Measurements from ENCODE around the gene BEND4. TPM values are rescaled to one million over a fixed set of nuclear protein-coding genes. Genes with fewer than 3 reads are reported as not detected.

Gene BEND4
- 5.4 TPM for polyA plus RNA-seq (2013, experiment 1 of 2)
- 5.5 TPM for polyA plus RNA-seq (2013, experiment 2 of 2)

DNA sequence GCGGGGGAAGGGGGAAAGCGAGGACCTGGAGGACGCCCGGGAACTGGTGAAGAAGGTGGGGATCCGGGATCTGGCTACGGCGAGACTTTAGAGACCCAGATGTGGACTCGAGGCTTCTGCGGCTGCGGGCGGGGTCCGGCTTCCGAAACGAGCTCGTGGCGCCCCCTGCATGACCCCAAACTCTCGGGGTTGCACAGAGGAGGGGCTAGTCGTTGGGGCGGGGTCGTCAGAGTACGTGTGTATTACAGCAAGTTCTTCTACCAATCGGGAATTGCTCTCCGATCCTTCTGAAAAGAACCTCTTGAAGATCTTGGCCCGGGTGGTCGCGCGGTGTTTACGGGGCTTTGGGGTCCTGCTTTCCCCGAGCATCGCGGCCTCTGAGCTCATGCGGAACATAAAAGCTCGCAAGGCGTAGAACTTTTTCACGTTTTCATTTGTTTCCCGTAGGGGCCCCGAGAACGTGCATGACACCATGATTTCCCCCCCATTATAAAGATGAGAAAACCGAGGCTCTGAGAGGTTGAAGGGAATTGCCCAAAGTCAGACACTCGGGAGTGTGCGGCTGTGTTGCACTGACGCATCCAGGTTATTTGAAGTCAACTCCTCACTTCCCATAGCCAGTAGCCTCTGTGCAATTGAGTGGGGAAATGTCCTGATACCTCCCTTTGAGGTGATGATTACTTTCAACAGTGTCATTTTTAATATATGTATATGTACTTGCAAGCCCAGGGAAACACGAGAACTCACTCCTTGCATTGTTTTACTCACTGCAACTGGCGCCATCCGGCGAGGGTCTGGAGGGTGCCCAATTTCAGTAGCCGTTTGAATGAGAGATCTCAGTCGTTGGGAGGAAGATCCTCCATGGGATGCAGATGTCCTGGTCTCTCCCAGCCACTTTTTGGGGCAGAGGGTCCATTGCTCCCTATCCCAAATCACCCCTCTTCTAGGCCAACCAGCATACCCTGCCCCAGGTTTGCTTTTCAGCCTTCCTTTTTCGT is at the start of gene BEND4:
BEND4 (minus strand) TSS at position 149 of the 998 bp plus-strand sequence. CDS start 512 bp downstream, outside the sequence.
- H3K4ac ChIP-seq (ENCODE audit: low read depth, low read length), result peak within 1 kb of the TSS; percentile 81
- no peak within 1 kb of the TSS for H2BK15ac ChIP-seq (replicated peaks; ENCODE audit: low read depth)
- H3K4me2 ChIP-seq (ENCODE audit: low read length), result peak within 1 kb of the TSS; percentile 97
- H3K9ac ChIP-seq (ENCODE audit: low read length), result peak within 1 kb of the TSS; percentile 64
- no peak within 1 kb of the TSS for H3K27ac ChIP-seq (ENCODE audit: low read depth, low read length)
- H4K5ac ChIP-seq (ENCODE audit: low read length), result no peak within 1 kb of the TSS
- H3K56ac ChIP-seq (ENCODE audit: low read length), result peak within 1 kb of the TSS; percentile 86
- H3K79me1 ChIP-seq (ENCODE audit: low read length), result no peaks in the 10 kb centered on the region
- H3K18ac ChIP-seq (ENCODE audit: low read length), result peak within 1 kb of the TSS; percentile 85
- H4K8ac ChIP-seq (ENCODE audit: low read depth, low read length), result no peak within 1 kb of the TSS
- no CpG with 5 or more reads among the region's 49 CpGs for WGBS (ENCODE audit: extremely low coverage, insufficient coverage, low lambda C conversion rate)
- H2AK5ac ChIP-seq (ENCODE audit: low read length), result no peak within 1 kb of the TSS
- no peak within 1 kb of the TSS for H2BK120ac ChIP-seq (ENCODE audit: low read depth, low read length)
- peaks cover 3% of the 10 kb centered on the region for H3K27me3 ChIP-seq (ENCODE audit: insufficient read depth, low read length, poor library complexity)
- no peak within 1 kb of the TSS for H3K23ac ChIP-seq (ENCODE audit: low read length)
- no peak within 1 kb of the TSS for H2BK5ac ChIP-seq (ENCODE audit: low read length)
- H3K4me3 ChIP-seq (ENCODE audit: low read length), result peak within 1 kb of the TSS; percentile 60
- H3K79me2 ChIP-seq (ENCODE audit: control insufficient read depth, insufficient read depth, low read length), result peaks cover 8% of the 10 kb centered on the region
- DNase-seq, result peak; percentile 28
- H3K36me3 ChIP-seq (ENCODE audit: control insufficient read depth, insufficient read depth, low read length), result no peaks in the 10 kb centered on the region
- H3K4me1 ChIP-seq (ENCODE audit: control insufficient read depth, low read depth, low read length), result no peaks in the 10 kb centered on the region

DNA sequence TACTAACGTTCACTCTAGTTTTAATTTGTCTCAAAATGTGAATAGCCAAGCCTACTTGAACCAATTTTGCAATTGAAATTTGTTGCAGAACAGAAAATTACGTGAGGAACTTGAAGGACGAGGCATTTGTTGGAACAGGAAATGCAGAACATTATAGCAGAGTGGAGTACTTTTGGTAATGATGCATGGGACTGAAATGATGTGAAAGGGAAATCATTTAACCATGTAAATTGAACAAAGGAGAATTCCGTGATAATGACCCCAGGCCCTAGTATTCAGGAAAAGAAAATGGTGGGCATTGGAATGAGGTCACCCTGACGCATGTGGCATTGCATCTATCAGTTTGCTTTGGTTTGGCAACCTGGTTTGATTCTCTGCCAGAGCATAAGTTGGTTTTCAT is 44.9 kb upstream of the BEND4 start:
- Histone ChIP-seq H3K27me3 (ENCODE audit: insufficient read depth, low read length, poor library complexity) (no peaks in the 10 kb centered on the region), H3K9ac (ENCODE audit: low read length) (no peak overlapping the region), H3K23ac (ENCODE audit: low read length) (no peak overlapping the region), H4K8ac (ENCODE audit: low read depth, low read length) (no peak overlapping the region), H3K79me1 (ENCODE audit: low read length) (no peaks in the 10 kb centered on the region), H3K4me3 (ENCODE audit: low read length) (no peak overlapping the region), H3K18ac (ENCODE audit: low read length) (no peak overlapping the region), H3K4ac (ENCODE audit: low read depth, low read length) (no peak overlapping the region), H4K5ac (ENCODE audit: low read length) (no peak overlapping the region), H3K4me1 (ENCODE audit: control insufficient read depth, low read depth, low read length) (peaks cover 1% of the 10 kb centered on the region), H3K56ac (ENCODE audit: low read length) (no peak overlapping the region), H2BK15ac (replicated peaks; ENCODE audit: low read depth) (no peak overlapping the region), H2AK5ac (ENCODE audit: low read length) (no peak overlapping the region), H3K36me3 (ENCODE audit: control insufficient read depth, insufficient read depth, low read length) (no peaks in the 10 kb centered on the region), H3K79me2 (ENCODE audit: control insufficient read depth, insufficient read depth, low read length) (no peaks in the 10 kb centered on the region), H2BK120ac (ENCODE audit: low read depth, low read length) (no peak overlapping the region), H2BK5ac (ENCODE audit: low read length) (no peak overlapping the region), H3K27ac (ENCODE audit: low read depth, low read length) (no peak overlapping the region), H3K4me2 (ENCODE audit: low read length) (no peak overlapping the region)
- no peak for DNase-seq
- no CpG with 5 or more reads among the region's 5 CpGs for whole genome bisulfite sequencing (ENCODE audit: extremely low coverage, insufficient coverage, low lambda C conversion rate)

DNA sequence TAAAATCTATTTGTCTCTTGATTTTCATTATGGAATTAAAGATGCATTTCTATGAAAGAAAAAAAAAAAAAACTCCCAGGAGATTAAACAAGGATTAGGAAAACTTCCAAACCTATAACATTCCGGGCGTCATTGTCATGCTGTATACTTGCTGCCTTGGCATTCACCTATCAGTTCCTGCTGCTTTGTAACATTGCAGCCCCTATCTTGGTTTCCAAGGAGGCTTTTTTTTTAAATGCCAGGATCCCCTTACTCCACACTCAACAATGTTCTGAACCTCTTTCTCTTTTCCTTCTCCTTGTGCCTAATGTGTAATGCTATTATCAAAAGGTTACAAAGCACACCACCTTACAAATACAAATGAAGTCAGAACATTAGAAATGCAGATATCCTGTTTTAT is 20.5 kb upstream of the BEND4 start:
- H2AK5ac ChIP-seq (ENCODE audit: low read length), result no peak overlapping the region
- H4K5ac ChIP-seq (ENCODE audit: low read length), result no peak overlapping the region
- H2BK120ac ChIP-seq (ENCODE audit: low read depth, low read length), result no peak overlapping the region
- H3K36me3 ChIP-seq (ENCODE audit: control insufficient read depth, insufficient read depth, low read length), result no peaks in the 10 kb centered on the region
- H2BK5ac ChIP-seq (ENCODE audit: low read length), result no peak overlapping the region
- H3K56ac ChIP-seq (ENCODE audit: low read length), result no peak overlapping the region
- H3K4me2 ChIP-seq (ENCODE audit: low read length), result no peak overlapping the region
- H2BK15ac ChIP-seq (replicated peaks; ENCODE audit: low read depth), result no peak overlapping the region
- no peak overlapping the region for H3K18ac ChIP-seq (ENCODE audit: low read length)
- whole genome bisulfite sequencing (ENCODE audit: extremely low coverage, insufficient coverage, low lambda C conversion rate), result no CpG with 5 or more reads among the region's 2 CpGs
- H3K27me3 ChIP-seq (ENCODE audit: insufficient read depth, low read length, poor library complexity), result no peaks in the 10 kb centered on the region
- H4K8ac ChIP-seq (ENCODE audit: low read depth, low read length), result no peak overlapping the region
- H3K79me1 ChIP-seq (ENCODE audit: low read length), result no peaks in the 10 kb centered on the region
- H3K4me1 ChIP-seq (ENCODE audit: control insufficient read depth, low read depth, low read length), result no peaks in the 10 kb centered on the region
- no peak overlapping the region for H3K4ac ChIP-seq (ENCODE audit: low read depth, low read length)
- no peak overlapping the region for H3K4me3 ChIP-seq (ENCODE audit: low read length)
- no peak overlapping the region for H3K27ac ChIP-seq (ENCODE audit: low read depth, low read length)
- H3K79me2 ChIP-seq (ENCODE audit: control insufficient read depth, insufficient read depth, low read length), result no peaks in the 10 kb centered on the region
- H3K9ac ChIP-seq (ENCODE audit: low read length), result no peak overlapping the region
- H3K23ac ChIP-seq (ENCODE audit: low read length), result no peak overlapping the region
- no peak for DNase-seq

DNA sequence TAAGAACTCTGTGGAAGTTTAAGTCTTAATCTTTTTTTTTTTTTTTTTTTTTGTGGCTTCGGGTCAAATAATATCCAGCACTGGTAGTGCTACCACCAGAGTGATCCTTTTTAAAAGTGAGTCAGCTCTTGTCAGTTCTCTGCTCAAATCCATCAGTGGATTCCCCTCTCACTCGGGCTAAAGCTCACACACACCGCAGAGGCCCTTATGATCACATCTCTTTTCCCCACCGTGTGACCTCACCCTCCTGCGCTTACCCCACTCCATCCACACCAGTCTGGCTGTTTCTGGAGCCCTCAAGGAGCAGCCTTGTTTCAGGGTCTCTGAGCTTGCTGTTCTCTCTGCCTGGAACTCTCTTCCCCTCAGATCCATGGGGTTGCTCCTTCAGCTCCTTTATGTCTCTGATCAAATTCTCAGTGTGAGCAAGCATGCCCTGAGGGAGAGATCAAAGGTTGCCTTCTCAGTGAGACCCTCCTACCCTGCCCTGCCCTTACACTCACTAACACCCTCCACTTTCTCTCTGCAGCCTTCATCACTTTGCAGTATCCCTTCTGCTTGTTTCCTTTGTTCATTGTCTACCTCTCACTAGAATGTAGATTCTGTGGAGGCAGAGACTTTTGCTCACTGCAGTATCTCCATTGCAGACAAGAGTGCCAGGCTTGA is 19.8 kb upstream of the BEND4 start:
- no peak overlapping the region for H3K4ac ChIP-seq (ENCODE audit: low read depth, low read length)
- H2AK5ac ChIP-seq (ENCODE audit: low read length), result no peak overlapping the region
- H3K4me1 ChIP-seq (ENCODE audit: control insufficient read depth, low read depth, low read length), result peaks cover 2% of the 10 kb centered on the region
- H3K79me1 ChIP-seq (ENCODE audit: low read length), result no peaks in the 10 kb centered on the region
- no peak overlapping the region for H3K27ac ChIP-seq (ENCODE audit: low read depth, low read length)
- H3K79me2 ChIP-seq (ENCODE audit: control insufficient read depth, insufficient read depth, low read length), result no peaks in the 10 kb centered on the region
- no peak overlapping the region for H3K9ac ChIP-seq (ENCODE audit: low read length)
- H3K23ac ChIP-seq (ENCODE audit: low read length), result no peak overlapping the region
- H4K5ac ChIP-seq (ENCODE audit: low read length), result no peak overlapping the region
- no peak overlapping the region for H3K4me2 ChIP-seq (ENCODE audit: low read length)
- no peak overlapping the region for H3K4me3 ChIP-seq (ENCODE audit: low read length)
- DNase-seq, result no peak
- no peaks in the 10 kb centered on the region for H3K36me3 ChIP-seq (ENCODE audit: control insufficient read depth, insufficient read depth, low read length)
- H3K56ac ChIP-seq (ENCODE audit: low read length), result no peak overlapping the region
- WGBS (ENCODE audit: extremely low coverage, insufficient coverage, low lambda C conversion rate), result no CpG with 5 or more reads among the region's 5 CpGs
- no peak overlapping the region for H2BK5ac ChIP-seq (ENCODE audit: low read length)
- no peak overlapping the region for H3K18ac ChIP-seq (ENCODE audit: low read length)
- H2BK120ac ChIP-seq (ENCODE audit: low read depth, low read length), result no peak overlapping the region
- H3K27me3 ChIP-seq (ENCODE audit: insufficient read depth, low read length, poor library complexity), result no peaks in the 10 kb centered on the region
- no peak overlapping the region for H2BK15ac ChIP-seq (replicated peaks; ENCODE audit: low read depth)
- no peak overlapping the region for H4K8ac ChIP-seq (ENCODE audit: low read depth, low read length)

DNA sequence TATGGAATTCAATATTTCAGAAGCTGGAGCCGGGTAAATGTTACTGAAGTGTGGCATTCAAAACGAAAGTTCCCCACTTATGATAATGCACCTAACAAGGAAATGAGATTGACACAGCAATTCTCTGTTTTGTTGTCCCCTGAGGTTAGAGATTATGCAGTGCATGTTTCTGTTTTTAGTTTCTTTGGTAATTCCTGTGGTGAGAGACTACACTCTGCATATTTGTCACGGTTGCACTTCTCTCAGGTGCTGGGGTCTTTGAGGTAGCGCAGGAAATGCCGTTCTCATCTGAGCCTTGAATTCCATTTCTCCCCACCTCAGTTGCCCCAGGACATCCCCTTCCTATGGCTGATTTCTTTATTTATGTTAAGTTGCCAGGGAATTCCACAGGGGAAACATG is 15.3 kb upstream of the BEND4 start:
- H3K4ac ChIP-seq (ENCODE audit: low read depth, low read length), result no peak overlapping the region
- no peaks in the 10 kb centered on the region for H3K79me2 ChIP-seq (ENCODE audit: control insufficient read depth, insufficient read depth, low read length)
- H3K23ac ChIP-seq (ENCODE audit: low read length), result no peak overlapping the region
- no peak overlapping the region for H3K9ac ChIP-seq (ENCODE audit: low read length)
- no peak overlapping the region for H4K5ac ChIP-seq (ENCODE audit: low read length)
- no peak overlapping the region for H2BK5ac ChIP-seq (ENCODE audit: low read length)
- H3K18ac ChIP-seq (ENCODE audit: low read length), result no peak overlapping the region
- no peak overlapping the region for H2BK120ac ChIP-seq (ENCODE audit: low read depth, low read length)
- WGBS (ENCODE audit: extremely low coverage, insufficient coverage, low lambda C conversion rate), result no CpG with 5 or more reads among the region's 5 CpGs
- H3K56ac ChIP-seq (ENCODE audit: low read length), result no peak overlapping the region
- H3K4me3 ChIP-seq (ENCODE audit: low read length), result no peak overlapping the region
- H2BK15ac ChIP-seq (replicated peaks; ENCODE audit: low read depth), result no peak overlapping the region
- H3K27me3 ChIP-seq (ENCODE audit: insufficient read depth, low read length, poor library complexity), result no peaks in the 10 kb centered on the region
- H3K79me1 ChIP-seq (ENCODE audit: low read length), result no peaks in the 10 kb centered on the region
- no peak overlapping the region for H2AK5ac ChIP-seq (ENCODE audit: low read length)
- no peak overlapping the region for H4K8ac ChIP-seq (ENCODE audit: low read depth, low read length)
- H3K36me3 ChIP-seq (ENCODE audit: control insufficient read depth, insufficient read depth, low read length), result no peaks in the 10 kb centered on the region
- peak; percentile 36 for DNase-seq
- H3K4me2 ChIP-seq (ENCODE audit: low read length), result no peak overlapping the region
- H3K4me1 ChIP-seq (ENCODE audit: control insufficient read depth, low read depth, low read length), result peaks cover 2% of the 10 kb centered on the region
- peak overlapping the region; percentile 17 for H3K27ac ChIP-seq (ENCODE audit: low read depth, low read length)

Data from mesendoderm (in vitro differentiated cells).